Measurements from ENCODE around the gene FBXO28.
"Not testable (repeated sequence)": the region's sequence is repeated elsewhere in the genome, so short reads cannot be mapped to it uniquely, and the experiment has no call there.

The FBXO28 gene

GRCh38 chr1:224192082-224192788 lies 78.3 kb downstream of the FBXO28 start:
- DNase-seq: no peak

DNA sequence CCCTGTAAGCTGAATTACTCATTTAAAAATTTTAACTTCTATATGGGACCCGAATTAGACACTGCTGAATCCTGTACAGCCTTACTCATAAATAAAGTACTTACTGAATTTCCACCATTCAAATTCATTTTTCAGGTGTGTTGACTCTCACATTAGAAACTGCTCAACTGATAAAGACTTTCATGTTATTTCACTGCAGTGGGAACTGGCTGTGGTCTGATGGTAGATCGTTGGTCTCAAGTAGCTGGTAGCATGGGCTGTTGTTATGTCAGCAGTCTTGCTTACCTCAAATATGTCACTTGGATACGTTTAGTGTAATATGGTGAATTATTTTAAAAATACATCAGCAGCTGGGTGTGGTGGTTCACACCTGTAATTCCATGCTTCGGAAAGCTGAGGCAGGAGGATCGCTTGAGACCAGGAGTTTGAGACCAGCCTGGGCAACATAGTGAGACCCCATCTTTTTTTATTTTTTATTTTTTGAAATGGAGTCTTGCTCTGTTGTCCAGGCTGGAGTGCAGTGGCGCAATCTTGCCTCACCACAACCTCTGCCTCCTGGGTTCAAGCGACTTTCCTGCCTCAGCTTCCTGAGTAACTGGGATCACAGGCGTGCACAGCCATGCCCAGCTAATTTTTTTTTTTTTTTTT lies 79.5 kb downstream of the FBXO28 start:
- no peak for DNase-seq

DNA sequence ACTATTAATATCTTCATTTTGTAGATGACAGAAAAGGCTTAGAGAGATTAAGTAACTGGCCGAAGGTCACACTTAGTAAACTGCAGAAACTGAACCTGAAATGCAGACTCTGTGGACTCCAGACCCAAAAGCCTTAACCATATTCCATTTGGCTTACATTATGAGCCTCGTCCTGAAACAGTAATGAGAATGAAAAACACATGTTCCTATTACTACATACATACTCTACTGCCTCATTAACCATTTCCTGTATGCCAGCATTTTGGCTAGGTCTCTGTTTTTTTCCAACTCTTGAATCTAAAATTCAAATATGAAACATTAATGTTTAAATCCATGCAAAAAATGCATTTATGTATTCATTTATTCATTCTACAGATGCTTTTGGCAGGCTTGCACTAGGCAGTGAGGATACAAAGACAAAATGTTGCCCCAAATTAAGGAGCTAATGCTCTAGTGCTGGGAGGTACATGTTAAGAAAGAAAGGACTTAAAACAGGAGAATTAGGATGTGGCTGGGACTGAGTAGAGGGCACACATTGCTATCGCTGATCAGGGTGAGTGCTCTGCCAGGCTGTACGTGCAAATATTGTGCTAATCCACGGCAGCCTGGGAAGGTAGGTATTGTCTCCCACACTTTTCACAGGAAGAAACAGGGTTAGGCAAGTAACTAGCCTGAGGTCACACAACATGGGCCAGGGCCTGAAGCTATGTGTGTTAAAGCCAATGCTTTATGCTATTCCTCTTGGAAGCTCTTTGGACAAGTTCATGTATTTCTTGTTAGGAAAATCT lies 83.1 kb downstream of the FBXO28 start:
- DNase-seq: no peak

- no peak for DNase-seq
These were observed 84.7 kb downstream of the FBXO28 start for GRCh38 chr1:224198572-224198971.

- no peak for DNase-seq
These were observed 85.8 kb downstream of the FBXO28 start for GRCh38 chr1:224199679-224200078.

DNA sequence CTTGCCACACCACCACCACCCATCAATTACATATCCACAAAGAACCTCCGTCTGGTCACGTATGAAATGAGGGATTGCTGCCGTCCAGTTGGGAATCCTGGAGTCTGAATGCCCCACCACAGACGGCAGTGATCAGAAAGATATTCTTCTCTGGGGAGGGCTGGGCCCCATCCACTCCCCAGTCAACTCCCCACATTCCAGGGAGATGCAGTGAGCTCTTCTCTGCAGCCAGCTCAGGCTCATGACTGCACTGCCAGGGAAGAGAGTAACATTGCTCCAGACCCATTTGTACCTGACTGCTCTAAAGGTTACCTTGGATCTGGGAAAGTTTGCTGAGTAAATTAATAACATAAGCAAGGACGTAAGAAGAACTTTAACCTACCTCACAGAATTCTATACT lies 87.5 kb downstream of the FBXO28 start:
- no peak for DNase-seq

GRCh38 chr1:224201853-224202252 lies 87.9 kb downstream of the FBXO28 start:
- DNase-seq: no peak

GRCh38 chr1:224203243-224204016 lies 89.5 kb downstream of the FBXO28 start:
- DNase-seq: no peak

DNA sequence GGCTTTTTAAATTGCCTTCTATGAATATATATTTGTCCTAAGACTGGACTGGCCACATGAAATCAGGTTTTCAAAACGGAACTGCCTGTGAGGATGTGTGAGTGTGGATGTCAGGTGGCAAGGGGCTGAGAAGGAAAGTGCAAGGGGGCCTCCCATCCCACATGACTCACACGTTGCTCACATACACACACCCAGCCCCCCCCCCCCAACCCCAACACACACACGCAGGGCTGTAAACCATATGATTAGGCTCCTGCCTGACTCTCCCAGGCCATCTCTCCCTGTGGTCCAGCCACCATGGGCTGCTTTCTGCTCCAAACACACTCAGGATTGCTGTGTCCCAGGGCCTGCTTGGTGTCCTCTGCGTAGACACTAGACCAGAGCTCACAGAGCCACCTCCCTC lies 91.5 kb downstream of the FBXO28 start:
- peak; percentile 18 to 37 for DNase-seq

- DNase-seq: not testable (repeated sequence)
These were observed 92.1 kb downstream of the FBXO28 start for GRCh38 chr1:224205931-224206538.

- no peak for DNase-seq
These were observed 97.5 kb downstream of the FBXO28 start for GRCh38 chr1:224211206-224211962.
